Medulla oblongata (tissue), 1 donor: ENCODE data around the gene WDR4.
"Not testable (repeated sequence)": the region's sequence is repeated elsewhere in the genome, so short reads cannot be mapped to it uniquely, and the experiment has no call there.

ENCODE experiments used
- DNase-seq: peaks from one replicate; pipeline ENCODE4 v3.0.0-alpha.2; 2015; ENCODE audit errors: extremely low spot score

The WDR4 gene

GRCh38 chr21:42878993-42879787 lies at the start of gene WDR4:
Gene WDR4, minus strand, starts transcription at chr21:42879539. Its CDS starts 44 bp downstream, at chr21:42879495.
- DNase-seq = peak; percentile 98

- peak; percentile 72 for DNase-seq
Measured at GRCh38 chr21:42927474-42928200, 48.3 kb upstream of the WDR4 start.

- no peak for DNase-seq
Measured at GRCh38 chr21:42925114-42925926, 46.0 kb upstream of the WDR4 start, which contains the start of gene ERVH48-1. Gene ERVH48-1, minus strand, starts transcription at chr21:42925630. Its CDS starts 6,624 bp downstream, at chr21:42919006.

GRCh38 chr21:42924433-42924751 lies 45.1 kb upstream of the WDR4 start:
- no peak for DNase-seq

- DNase-seq = peak; percentile 91
Measured at GRCh38 chr21:42923553-42924432, 44.5 kb upstream of the WDR4 start.

- DNase-seq = no peak
Measured at GRCh38 chr21:42922918-42923317, 43.6 kb upstream of the WDR4 start.

GRCh38 chr21:42921927-42922326 lies 42.6 kb upstream of the WDR4 start:
- DNase-seq = no peak

GRCh38 chr21:42918291-42918690 lies 39.0 kb upstream of the WDR4 start:
- peak; percentile 33 for DNase-seq

GRCh38 chr21:42913476-42913875 lies 34.1 kb upstream of the WDR4 start:
- no peak for DNase-seq

- not testable (repeated sequence) for DNase-seq
Measured at GRCh38 chr21:42911920-42912319, 32.6 kb upstream of the WDR4 start.

GRCh38 chr21:42908484-42908883 lies 29.1 kb upstream of the WDR4 start:
- not testable (repeated sequence) for DNase-seq

- DNase-seq = no peak
Measured at GRCh38 chr21:42906233-42906632, 26.9 kb upstream of the WDR4 start.

GRCh38 chr21:42905195-42905594 lies 25.9 kb upstream of the WDR4 start:
- no peak for DNase-seq

GRCh38 chr21:42903817-42904216 lies 24.5 kb upstream of the WDR4 start:
- no peak for DNase-seq

- no peak for DNase-seq
Measured at GRCh38 chr21:42900446-42900845, 21.1 kb upstream of the WDR4 start.

- peak; percentile 99 for DNase-seq
Measured at GRCh38 chr21:42892931-42893755, 13.8 kb upstream of the WDR4 start, which contains the start of gene NDUFV3. Gene NDUFV3, plus strand, starts transcription at chr21:42893309. Its CDS starts 25 bp downstream, at chr21:42893334.

GRCh38 chr21:42892582-42892930 lies 13.2 kb upstream of the WDR4 start:
- DNase-seq = no peak

- no peak for DNase-seq
Measured at GRCh38 chr21:42887326-42887725, 8.0 kb upstream of the WDR4 start.

- no peak for DNase-seq
Measured at GRCh38 chr21:42883921-42884320, 4.6 kb upstream of the WDR4 start.

GRCh38 chr21:42880352-42880751 lies 1.0 kb upstream of the WDR4 start:
- no peak for DNase-seq

- DNase-seq = no peak
Measured at GRCh38 chr21:42878678-42878992, 704 bp downstream of the WDR4 start.
